ENCODE measurements around the gene PRDM2.
"Not testable (repeated sequence)": the region's sequence is repeated elsewhere in the genome, so short reads cannot be mapped to it uniquely, and the experiment has no call there.

The PRDM2 gene, protein sequence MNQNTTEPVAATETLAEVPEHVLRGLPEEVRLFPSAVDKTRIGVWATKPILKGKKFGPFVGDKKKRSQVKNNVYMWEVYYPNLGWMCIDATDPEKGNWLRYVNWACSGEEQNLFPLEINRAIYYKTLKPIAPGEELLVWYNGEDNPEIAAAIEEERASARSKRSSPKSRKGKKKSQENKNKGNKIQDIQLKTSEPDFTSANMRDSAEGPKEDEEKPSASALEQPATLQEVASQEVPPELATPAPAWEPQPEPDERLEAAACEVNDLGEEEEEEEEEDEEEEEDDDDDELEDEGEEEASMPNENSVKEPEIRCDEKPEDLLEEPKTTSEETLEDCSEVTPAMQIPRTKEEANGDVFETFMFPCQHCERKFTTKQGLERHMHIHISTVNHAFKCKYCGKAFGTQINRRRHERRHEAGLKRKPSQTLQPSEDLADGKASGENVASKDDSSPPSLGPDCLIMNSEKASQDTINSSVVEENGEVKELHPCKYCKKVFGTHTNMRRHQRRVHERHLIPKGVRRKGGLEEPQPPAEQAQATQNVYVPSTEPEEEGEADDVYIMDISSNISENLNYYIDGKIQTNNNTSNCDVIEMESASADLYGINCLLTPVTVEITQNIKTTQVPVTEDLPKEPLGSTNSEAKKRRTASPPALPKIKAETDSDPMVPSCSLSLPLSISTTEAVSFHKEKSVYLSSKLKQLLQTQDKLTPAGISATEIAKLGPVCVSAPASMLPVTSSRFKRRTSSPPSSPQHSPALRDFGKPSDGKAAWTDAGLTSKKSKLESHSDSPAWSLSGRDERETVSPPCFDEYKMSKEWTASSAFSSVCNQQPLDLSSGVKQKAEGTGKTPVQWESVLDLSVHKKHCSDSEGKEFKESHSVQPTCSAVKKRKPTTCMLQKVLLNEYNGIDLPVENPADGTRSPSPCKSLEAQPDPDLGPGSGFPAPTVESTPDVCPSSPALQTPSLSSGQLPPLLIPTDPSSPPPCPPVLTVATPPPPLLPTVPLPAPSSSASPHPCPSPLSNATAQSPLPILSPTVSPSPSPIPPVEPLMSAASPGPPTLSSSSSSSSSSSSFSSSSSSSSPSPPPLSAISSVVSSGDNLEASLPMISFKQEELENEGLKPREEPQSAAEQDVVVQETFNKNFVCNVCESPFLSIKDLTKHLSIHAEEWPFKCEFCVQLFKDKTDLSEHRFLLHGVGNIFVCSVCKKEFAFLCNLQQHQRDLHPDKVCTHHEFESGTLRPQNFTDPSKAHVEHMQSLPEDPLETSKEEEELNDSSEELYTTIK (N-terminal part only)

DNA sequence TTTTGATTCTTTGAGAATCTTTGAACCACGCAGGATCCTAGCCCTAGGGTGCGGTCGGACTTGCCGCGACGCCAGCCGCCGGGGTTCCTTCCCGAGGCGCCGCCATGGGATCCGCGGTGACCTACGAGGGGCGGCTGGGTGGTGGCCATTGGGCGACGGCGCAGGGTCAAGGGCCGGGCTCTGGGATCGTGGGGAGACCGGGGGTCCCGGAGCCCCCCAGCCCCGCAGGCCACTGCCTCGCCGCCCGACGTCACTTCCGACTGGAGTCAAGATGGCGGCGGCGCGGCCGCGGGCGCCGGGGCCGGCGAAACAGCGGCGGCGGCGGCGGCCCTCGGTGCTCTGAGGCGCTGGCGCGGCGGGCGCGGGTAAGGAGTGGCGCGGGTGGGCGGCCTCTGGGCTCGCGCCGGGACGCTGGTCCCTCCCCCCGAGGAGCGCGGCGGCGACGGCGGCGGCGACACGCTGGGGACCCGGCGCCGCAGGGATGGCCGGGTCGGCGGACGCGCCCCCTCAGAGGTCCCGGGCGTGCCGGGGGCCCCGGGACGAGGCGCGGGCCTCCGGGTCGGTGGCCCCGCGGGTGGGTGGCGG, at the start of gene PRDM2:
TSS of gene PRDM2 (plus strand) at position 253 of the 585 bp plus-strand sequence. CDS start 15,418 bp downstream, outside the sequence.
- DNase-seq, result peak; percentile 39

DNA sequence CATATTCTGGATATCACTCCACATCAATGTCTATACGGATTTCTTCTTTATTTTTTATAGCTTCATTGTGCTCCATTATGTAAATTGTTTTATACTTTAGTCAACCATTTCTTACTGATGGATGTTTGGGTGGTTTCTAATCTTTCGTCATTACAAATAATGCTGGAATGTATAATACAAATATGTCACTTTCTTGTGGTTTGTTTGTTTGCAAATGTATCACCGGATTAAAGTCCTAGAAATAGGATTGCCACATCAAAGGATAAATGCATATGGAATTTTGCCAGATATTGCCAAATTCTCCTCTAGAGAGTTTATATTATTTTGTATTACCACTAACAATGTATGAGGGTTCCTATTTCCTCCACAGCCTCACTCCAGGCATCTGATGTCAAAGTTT, 48.7 kb upstream of the PRDM2 start:
- no peak for DNase-seq

DNA sequence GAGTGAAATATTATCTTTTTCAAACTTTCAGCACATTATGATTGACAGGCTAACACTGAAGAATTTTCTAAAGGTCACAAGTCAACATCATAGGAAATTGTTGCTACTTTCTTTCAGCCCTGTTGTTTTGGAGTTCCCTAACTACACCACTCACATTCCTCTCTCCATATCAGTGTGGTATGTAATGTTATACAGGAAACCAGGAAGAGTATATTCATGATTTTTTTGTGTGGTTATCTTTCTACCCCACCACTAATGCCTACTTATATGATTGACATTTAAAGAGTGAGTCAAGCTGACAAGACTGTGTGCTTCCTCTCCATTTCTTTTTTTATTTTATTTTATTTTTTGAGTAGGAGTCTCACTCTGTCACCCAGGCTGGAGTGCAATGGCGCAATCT, 47.8 kb upstream of the PRDM2 start:
- no peak for DNase-seq

DNA sequence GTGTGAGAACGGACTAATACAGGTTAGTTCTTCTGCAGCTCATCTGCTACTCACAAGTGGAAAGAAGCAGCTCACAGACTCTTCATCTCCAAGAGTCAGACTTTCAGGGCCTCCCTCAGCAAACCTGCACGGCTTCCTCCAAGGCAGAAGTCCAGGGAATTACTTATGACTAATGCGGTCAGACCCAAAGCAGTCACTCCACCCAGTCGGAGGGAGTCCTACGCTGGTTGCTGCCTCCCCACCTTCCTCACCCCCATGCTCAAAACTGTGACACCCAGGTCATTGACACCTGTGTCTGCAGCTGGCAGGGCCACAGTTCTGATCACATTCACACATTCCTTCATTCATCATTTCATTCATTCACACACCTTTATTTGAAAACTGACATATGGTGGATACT, 38.4 kb upstream of the PRDM2 start:
- no peak for DNase-seq

DNA sequence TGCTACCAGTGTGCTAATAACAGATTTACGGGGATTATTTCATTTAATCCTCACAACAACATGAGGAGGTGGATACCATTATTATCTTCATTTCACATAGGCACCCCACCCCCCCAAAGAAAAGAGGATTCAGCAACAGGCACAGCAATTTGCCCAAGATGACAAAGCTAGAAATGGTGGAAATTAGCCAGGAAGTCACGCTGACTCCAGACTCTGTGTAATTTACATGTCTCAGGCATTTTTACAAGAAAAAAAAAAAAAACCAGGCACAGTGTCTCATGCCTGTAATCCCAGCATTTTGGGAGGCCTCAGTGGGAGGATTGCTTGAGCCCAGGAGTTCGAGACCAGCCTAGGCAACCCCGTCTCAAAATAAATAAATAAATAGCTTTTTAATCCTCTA, 37.5 kb upstream of the PRDM2 start:
- no peak for DNase-seq

DNA sequence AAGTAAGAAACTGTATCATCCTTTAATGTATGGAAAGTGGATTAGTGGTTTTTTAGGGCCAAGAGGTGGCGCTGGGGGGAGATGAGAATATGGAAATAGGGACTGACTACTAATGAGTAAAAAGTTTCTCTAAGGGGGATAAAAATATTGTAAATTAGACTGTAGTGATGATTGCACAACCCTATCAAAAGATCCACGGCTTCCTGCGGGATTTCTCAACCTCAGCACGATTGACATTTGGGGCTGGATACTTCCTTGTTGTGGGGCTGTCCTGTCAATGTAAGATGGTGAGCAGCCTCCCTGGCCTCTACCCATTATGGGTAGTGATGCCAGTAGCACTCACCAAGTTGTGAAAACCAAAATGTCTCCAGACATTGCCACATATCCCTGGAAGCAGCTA, 36.0 kb upstream of the PRDM2 start:
- DNase-seq, result no peak

DNA sequence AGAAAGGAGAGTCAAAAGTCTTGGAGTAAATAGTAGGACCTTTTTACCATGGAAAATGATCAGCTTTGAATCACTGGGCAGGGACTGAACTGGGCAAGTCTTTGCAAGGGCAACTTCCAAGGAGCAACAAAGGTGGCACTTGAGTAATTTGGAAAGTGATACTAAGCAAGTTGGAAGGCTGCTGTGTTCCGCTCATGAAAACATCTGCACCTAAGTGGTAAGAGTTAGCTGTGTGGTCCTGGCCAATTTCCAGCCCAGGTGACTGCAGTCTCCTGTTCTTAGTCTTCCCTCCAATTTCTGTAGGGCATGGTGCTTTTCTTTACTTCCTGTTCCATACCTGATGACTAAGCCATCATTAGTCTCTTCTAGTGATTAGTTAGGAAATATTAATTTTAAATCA, 35.5 kb upstream of the PRDM2 start:
- DNase-seq, result no peak

DNA sequence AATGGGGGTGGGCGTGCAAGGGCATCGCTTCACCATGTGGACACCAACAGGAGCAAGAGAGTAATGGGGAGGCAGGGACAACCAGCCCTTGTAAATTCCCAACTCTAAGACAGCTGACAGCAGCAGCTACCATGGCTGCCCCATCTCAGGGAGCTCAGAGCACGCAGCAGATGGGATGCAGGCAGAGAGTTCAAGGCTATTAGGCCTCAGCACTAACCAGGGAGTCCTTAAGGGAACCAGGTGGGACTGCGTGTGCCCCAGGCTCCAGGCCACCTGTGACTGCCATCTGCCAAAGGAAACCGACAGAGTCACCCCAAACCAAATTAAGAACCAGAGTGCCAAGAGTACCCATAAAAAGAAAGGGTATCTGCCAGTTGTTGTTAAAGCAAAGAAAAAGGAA, 33.7 kb upstream of the PRDM2 start:
- DNase-seq, result no peak

DNA sequence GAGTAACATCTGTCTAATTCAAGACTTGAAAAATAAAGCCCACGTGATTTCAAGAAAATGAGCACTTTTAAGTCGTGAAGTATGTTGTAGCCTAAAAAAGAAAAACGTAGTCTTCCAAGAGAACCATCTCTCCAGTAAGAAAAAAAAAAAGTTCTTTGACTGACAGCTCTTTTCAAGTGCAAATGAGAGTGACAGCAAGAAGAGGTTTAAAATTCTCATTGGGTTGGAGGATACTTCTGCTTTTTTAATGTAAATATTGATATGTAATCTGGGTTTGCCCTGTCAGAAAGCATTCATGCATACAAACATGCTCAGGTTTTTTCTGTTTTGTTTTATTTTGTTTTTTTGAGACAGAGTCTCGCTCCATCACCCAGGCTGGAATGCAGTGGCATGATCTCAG, 32.3 kb upstream of the PRDM2 start:
- DNase-seq, result no peak

DNA sequence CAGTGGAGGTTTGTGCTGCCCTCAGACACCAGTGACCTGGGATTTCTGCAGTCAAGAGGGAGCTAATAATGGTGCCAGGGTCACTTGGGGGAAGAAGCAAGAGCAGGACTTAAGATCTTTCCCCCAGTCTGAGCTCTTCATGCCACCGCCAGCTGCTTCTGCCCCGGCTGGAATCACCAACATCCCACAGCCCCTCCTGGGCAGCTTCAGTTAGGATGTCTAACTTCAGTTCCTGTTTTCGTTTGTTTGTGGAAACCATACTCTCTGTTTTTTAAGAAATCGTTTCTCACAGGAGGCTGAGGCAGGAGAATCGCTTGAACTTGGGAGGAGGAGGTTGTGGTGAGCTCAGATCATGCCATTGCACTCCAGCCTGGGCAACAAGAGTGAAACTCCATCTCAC, 25.6 kb upstream of the PRDM2 start:
- DNase-seq, result no peak

DNA sequence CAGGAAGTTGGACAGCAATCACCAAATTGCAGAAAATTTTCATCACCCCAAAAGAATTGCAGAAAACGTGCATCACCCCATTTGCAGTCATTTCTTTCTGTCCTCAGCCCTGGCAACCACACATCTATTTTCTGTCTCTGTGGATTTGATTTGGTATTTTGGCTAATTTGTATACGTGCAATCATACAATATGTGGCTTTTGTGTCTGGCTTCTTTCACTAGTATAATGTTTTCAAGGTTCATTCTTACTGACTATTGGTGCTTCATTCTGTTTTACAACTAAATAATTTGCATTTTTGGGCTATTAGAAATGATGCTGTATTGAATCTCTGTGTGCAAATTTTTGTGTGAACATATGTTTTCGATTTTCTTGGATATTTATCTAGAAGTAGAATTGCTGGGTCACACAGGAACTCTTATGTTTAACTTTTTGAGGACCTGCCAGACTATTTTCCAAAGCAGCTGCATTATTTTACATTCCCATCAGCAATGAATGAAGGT, 24.8 kb upstream of the PRDM2 start:
- DNase-seq, result no peak

DNA sequence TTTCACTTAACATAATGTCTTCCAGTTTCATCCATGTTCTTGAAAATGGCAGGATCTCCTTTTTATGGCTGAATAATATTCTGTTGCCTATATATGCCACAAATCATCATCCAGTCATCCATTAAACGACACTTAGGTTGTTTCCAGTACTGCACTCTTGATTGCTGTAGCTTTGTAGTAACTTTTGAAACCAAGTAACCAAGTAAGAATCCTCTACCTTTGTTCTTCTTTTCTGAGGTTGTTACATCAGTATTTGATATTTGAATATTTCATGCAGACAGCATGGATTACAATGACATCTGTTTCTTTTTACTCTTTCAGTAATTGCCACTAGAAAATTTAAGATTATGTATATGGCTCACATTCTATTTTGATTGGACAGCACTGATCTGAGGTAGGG, 22.1 kb upstream of the PRDM2 start:
- no peak for DNase-seq

DNA sequence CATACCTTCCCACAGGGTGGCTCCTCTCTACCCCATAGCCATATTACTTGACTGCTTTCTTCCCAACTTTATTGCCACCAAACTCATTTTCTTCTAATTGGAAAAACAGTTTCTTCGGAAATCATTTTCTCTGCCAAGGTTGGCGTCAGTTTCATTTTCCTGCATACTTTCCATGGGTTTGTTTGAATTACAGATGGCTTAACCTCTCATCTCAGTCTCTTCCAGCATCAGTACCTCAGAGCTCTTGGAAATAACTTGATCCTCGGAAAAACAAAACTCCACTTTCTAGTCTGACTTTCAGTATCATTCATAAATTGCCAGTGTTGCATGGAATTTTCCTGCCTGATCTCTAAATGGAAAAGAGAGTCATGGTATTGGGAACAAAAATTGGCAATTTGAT, 20.3 kb upstream of the PRDM2 start:
- DNase-seq, result no peak

DNA sequence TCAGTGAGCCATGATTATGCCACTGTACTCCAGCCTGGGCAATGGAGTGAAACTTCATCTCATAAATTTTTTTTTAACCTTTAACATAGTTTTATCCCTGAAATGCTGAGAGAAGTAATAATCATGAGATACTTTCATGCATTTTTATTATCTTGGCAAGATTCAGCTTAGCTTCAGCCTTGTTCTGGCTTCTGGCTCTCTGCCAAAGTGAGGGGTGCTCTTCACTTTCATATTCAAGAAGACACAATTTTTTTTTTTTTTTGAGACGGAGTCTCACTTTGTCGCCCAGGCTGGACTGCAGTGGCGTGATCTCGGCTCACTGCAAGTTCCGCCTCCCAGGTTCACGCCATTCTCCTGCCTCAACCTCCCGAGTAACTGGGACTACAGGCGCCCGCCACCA, 19.4 kb upstream of the PRDM2 start:
- DNase-seq, result peak; percentile 4

DNA sequence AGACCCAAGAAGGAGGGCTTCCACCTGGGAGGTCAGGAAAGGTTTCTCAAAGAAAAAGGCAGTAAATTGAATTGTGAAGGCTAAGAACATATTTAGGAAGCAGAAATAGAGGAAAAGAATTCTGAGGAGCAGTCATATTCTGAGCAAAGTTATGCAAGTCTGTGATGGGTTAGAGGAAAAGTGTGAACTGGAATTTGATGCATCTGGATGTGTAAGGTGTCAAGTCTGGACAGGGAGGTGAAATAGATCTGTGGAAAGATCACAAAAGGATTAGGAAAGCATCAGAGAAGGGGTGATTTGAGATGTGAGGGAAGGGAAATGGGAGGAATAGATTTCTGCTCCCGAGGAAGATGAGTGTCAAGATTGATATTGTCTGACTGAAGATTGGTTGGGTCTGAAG, 18.1 kb upstream of the PRDM2 start:
- no peak for DNase-seq

DNA sequence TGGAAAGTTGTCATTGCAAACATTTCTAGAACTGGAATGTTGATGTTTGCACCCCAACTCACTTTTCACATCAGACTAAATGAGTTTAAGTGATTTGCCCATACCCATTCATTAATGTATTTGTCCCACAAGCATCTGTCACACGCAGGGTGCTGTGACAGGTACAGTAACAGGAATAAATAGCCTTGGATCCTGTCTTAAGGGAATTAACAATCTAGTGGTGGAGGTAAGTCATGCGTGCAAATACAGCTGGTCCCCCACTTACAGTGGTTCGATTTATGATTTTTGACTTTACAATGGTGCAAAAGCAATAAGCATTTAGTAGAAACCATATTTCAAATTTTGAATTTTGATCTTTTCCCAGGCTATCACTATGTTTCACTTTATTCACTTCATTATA, 17.5 kb upstream of the PRDM2 start:
- DNase-seq, result no peak

DNA sequence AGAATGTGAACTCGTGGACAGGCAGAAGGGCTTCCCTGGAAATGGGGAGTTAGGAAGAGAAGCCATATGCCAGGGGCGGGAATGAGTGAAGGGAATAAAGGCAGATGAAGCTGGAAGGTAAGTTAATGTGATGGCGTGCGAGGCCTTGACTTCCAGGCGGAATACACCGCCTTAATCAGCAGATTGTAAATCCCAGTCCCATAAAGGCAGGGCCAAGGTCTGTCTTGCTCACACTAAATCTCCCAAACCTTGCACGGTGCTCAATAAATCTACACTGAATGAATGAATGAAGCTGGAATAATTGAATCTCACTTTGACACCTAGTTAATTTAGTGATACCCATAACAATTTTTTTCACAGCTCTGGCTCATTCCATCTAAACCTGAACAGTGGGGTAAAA, 16.8 kb upstream of the PRDM2 start:
- DNase-seq, result no peak

DNA sequence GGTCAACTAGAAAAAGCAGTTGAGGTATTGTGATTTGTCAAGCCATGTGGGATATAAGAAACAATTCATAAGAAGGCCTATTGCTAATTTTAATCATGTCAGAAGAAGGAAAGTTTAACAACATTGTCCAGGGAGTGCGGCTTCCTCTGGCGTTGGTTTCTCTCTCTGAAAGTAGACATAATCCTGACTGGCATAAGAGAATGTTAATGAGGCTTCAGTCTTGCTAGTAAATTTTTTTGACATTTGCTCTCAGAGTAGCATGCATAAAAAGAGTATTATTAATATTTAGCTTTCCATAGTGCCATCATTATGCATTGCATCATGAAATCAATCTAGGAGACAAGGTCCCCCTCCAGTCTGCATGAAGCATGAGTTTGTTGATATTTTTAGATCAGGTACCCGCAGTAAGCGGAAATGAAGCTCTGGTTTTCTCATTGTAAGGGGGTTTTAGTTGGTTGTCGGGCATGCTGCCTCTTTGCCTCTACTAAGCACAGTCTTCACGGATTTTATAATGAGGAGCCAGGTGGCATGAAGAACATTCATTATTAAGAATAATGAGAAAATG, 12.8 kb upstream of the PRDM2 start:
- DNase-seq, result no peak

DNA sequence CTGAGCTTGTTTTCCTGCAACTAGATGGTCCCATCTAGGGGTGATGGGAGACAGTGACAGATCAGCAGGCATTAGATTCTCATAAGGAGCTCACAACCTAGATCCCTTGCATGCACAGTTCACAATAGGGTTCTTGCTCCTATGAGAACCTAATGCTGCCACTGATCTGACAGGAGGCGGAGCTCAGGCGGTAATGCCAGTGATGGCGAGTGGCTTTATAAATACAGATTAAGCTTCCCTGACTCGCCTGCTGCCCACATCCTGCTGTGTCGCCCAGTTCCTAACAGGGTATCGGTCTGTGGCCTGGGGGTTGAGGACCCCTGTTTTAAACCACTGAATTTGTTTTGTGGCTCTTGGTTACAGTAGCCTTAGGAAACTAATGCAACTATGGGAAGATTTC, 6.9 kb upstream of the PRDM2 start:
- not testable (repeated sequence) for DNase-seq

DNA sequence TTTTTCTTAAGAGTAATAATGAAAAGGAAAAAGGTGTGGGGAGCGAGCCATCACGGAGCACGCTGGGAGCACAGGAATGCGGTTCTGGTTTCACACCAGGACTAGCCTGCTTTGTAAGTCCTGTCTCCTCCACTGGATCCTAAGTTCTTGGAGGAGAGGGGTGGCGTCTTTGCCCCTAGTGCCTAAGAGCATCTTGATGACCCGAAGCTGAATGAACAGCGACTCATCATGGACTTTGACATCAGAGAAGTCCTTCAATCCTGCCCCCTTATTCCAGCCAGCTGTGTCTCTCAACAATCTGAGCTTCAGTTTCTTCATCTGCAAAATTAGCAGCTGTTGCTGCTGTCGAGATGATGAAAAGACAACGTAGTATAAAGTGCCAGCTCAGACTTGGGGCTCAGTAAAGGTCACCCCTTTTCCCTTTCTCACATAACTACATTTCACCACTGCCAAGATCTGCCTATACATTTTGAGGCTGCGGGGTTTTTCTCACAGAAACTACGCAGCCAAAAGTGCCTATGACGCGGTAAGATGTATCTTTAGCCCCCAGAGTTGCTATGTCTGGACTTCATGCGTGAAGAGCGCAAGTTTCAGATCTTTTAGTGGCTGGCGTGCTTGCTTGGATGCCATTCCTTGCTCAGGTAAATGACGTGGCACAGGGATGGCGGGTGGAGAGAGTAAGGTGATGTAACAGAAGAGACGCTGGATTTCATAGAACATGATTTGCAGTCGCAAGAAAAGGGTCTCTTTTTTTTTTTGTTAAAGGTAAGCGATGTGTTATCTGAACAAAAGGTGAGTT, 4.9 kb upstream of the PRDM2 start:
- DNase-seq, result no peak

DNA sequence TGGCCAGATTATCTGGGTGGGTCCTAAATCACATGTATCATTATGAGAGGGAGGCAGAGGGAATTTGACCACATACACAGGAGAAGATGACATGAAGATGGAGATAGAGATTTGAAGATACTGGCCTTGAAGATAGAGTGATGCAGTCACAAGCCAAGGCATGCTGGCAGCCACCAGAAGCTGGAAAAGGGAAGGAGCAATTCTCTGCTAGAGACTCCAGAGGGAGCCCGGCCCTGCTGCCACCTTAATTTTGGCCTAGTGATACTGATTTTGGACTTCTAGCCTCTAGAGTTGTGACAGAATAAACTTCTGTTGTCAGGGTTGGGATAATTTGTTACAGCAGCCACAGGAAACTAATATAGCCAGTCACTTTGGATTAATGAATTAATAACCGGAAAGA, 2.2 kb upstream of the PRDM2 start:
- DNase-seq, result no peak

DNA sequence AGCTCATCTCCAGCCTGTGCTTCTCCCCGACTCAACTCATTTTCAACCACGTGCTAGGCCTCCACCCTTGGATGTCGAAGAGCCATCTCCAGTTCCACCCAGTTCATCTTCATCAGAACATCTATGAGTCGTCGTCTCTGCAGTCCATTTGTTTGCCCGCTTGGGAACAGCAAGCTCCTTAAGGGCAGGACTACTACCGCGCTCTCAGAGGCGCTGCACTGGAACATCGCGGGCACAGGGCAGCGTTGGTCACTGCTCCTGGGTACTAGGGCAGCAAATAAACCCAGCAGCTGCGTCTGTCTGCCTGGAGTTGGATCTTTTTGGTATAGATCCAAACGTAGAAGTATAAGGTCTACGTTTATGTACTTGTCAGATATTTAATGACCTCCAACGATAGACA, 478 bp upstream of the PRDM2 start:
- DNase-seq, result no peak
